CD1c-positive myeloid dendritic cell (primary cell): Measurements from ENCODE around the gene UGT1A5.

Experiments
- DNase-seq: peaks from one replicate; pipeline ENCODE4 v3.0.0-alpha.2; 2016; ENCODE audit errors: extremely low spot score

Gene UGT1A5

GRCh38 chr2:233779722-233780121 lies 67.0 kb downstream of the UGT1A5 start:
- DNase-seq, result no peak

GRCh38 chr2:233780771-233781170 lies 68.1 kb downstream of the UGT1A5 start:
- DNase-seq, result no peak

- DNase-seq, result no peak
These were observed 76.8 kb downstream of the UGT1A5 start for GRCh38 chr2:233789554-233789953.

GRCh38 chr2:233791151-233791882 lies 78.6 kb downstream of the UGT1A5 start:
- DNase-seq, result no peak

GRCh38 chr2:233791883-233792329 lies 79.2 kb downstream of the UGT1A5 start:
- no peak for DNase-seq

- DNase-seq, result no peak
These were observed 80.0 kb downstream of the UGT1A5 start for GRCh38 chr2:233792720-233793119.

GRCh38 chr2:233793465-233794127 lies 80.9 kb downstream of the UGT1A5 start:
- no peak for DNase-seq

- no peak for DNase-seq
These were observed 81.5 kb downstream of the UGT1A5 start for GRCh38 chr2:233794128-233794658.

GRCh38 chr2:233795735-233796171 lies 83.0 kb downstream of the UGT1A5 start:
- DNase-seq, result no peak

GRCh38 chr2:233796254-233796653 lies 83.5 kb downstream of the UGT1A5 start:
- DNase-seq, result no peak

GRCh38 chr2:233798335-233799086 lies 85.8 kb downstream of the UGT1A5 start:
- no peak for DNase-seq

GRCh38 chr2:233799087-233799665 lies 86.5 kb downstream of the UGT1A5 start:
- no peak for DNase-seq

GRCh38 chr2:233799716-233800115 lies 87.0 kb downstream of the UGT1A5 start:
- no peak for DNase-seq

GRCh38 chr2:233800208-233800607 lies 87.5 kb downstream of the UGT1A5 start:
- no peak for DNase-seq

- DNase-seq, result no peak
These were observed 88.8 kb downstream of the UGT1A5 start for GRCh38 chr2:233801357-233802131.

GRCh38 chr2:233802132-233802815 lies 89.6 kb downstream of the UGT1A5 start:
- no peak for DNase-seq

GRCh38 chr2:233803292-233803911 lies 90.7 kb downstream of the UGT1A5 start:
- no peak for DNase-seq

GRCh38 chr2:233803994-233804393 lies 91.3 kb downstream of the UGT1A5 start:
- no peak for DNase-seq

GRCh38 chr2:233807215-233807865 lies 94.6 kb downstream of the UGT1A5 start:
- DNase-seq, result no peak
